AG10803 (cell line): Measurements from ENCODE around the gene ASB6.

ENCODE experiments used
- DNase-seq: peaks from one replicate; pipeline ENCODE4 v3.0.0; 2010; ENCODE audit warnings: low read depth
- H3K4me3 ChIP-seq: 2 replicates; pipeline ENCODE4 v1.5.1; 2011; ENCODE audit warnings: mild to moderate bottlenecking, low read length, control low read depth
- CTCF ChIP-seq: conservative IDR thresholded peaks from 2 replicates; pipeline ENCODE4 v1.5.1; 2011; ENCODE audit warnings: mild to moderate bottlenecking, low read length, control low read depth, inconsistent platforms

The ASB6 gene

GRCh38 chr9:129633848-129634247 lies 8.1 kb downstream of the ASB6 start:
- DNase-seq: no peak
- H3K4me3 ChIP-seq: no peak overlapping the region
- no peak for TF ChIP-seq CTCF

- TF ChIP-seq CTCF: no peak
- no peak for DNase-seq
- H3K4me3 ChIP-seq: no peak overlapping the region
These were observed 8.7 kb downstream of the ASB6 start for GRCh38 chr9:129633207-129633606.

GRCh38 chr9:129632460-129632859 lies 9.5 kb downstream of the ASB6 start:
- no peak for DNase-seq
- no peak overlapping the region for H3K4me3 ChIP-seq
- no peak for TF ChIP-seq CTCF

GRCh38 chr9:129631674-129632129 lies 10.2 kb downstream of the ASB6 start:
- no peak for DNase-seq
- TF ChIP-seq CTCF: no peak
- no peak overlapping the region for H3K4me3 ChIP-seq

- no peak overlapping the region for H3K4me3 ChIP-seq
- DNase-seq: no peak
- no peak for TF ChIP-seq CTCF
These were observed 10.8 kb downstream of the ASB6 start for GRCh38 chr9:129630967-129631673.

- H3K4me3 ChIP-seq: no peak overlapping the region
- TF ChIP-seq CTCF: no peak
- no peak for DNase-seq
These were observed 12.6 kb downstream of the ASB6 start for GRCh38 chr9:129629251-129629820.

- H3K4me3 ChIP-seq: 0 out of 2 replicates have a peak overlapping the region, but pooled peaks have one; percentile 94
- no peak for DNase-seq
- no peak for TF ChIP-seq CTCF
These were observed 13.2 kb downstream of the ASB6 start for GRCh38 chr9:129628709-129629108.
